Left lung (tissue), 10 donors: ENCODE measurements around the gene ZSCAN31. TPM values are rescaled to one million over a fixed set of nuclear protein-coding genes. Genes with fewer than 3 reads are reported as not detected.

Source experiments
- ATAC-seq: fragments of 200-7000 bp; cut with Tn5 transposase; one replicate; pipeline ENCODE4 v1.9.1; 2020; ENCODE audit warnings: moderate library complexity
- DNase-seq, 4 donors: peaks; one replicate each; pipeline ENCODE4 v3.0.0-alpha.2; 2013 to 2020
- H3K27ac ChIP-seq, 2 donors: fragments of 200-600 bp; sonication (generic) in 1 of 2; one replicate each; pipeline versions ENCODE4 v1.5.0 to v1.8.0; 2020 to 2021
- H3K27me3 ChIP-seq, 2 donors: fragments of 200-600 bp; sonication (generic) in 1 of 2; one replicate each; pipeline versions ENCODE4 v1.5.0 to v1.8.0; 2020 to 2021
- H3K36me3 ChIP-seq, 2 donors: fragments of 200-600 bp; sonication (generic) in 1 of 2; one replicate each; pipeline versions ENCODE4 v1.5.0 to v1.8.0; 2020 to 2021
- H3K4me1 ChIP-seq, 2 donors: fragments of 200-600 bp; one replicate each; pipeline ENCODE4 v1.8.0; 2021
- H3K4me3 ChIP-seq, 2 donors: fragments of 200-600 bp; sonication (generic) in 1 of 2; one replicate each; pipeline versions ENCODE4 v1.5.0 to v1.8.0; 2020 to 2021; ENCODE audit warnings: mild to moderate bottlenecking in 1 of 2
- H3K9me3 ChIP-seq, 2 donors: fragments of 200-600 bp; sonication (generic) in 1 of 2; one replicate each; pipeline versions ENCODE4 v1.5.0 to v1.8.0; 2020 to 2021
- CTCF ChIP-seq, 2 donors: fragments of 200-600 bp; sonication (generic) in 1 of 2; IDR thresholded peaks; one replicate each; pipeline versions ENCODE4 v1.5.0 to v1.8.0; 2021; ENCODE audit warnings: antibody characterized with exemption in 2 of 2
- intact Hi-C, 2 donors: fragments of 100-400 bp; cut with DNase I; formaldehyde crosslinking; loops; one replicate each; pipeline versions ENCODE4 v1.11.2 to v1.14.2; 2022
- polyA plus RNA-seq, 6 donors: library from polyadenylated mRNA; unstranded; fragments of 120-200 nt; gene quantifications; one replicate each; pipeline ENCODE4 v1.2.1, GENCODE V29; 2013; ENCODE audit not compliant: insufficient read length in 6 of 6
- total RNA-seq, 2 donors: library from RNA; stranded (reverse); fragmentation: NEBNext Ultra II Directional; extraction: Animal tissue kit (Norgen Biotek cat#: 25700); gene quantifications; one replicate each; pipeline ENCODE4 v1.2.1, GENCODE V29; 2021
- donor health status: DM: no; HTN: yes; CAD: no.
- donor health status: DM: no; HTN: no; CAD: no.

Gene ZSCAN31
- total and polyA plus RNA-seq, 8 donors: 7.1 to 30.8 (median 10.9) TPM

DNA sequence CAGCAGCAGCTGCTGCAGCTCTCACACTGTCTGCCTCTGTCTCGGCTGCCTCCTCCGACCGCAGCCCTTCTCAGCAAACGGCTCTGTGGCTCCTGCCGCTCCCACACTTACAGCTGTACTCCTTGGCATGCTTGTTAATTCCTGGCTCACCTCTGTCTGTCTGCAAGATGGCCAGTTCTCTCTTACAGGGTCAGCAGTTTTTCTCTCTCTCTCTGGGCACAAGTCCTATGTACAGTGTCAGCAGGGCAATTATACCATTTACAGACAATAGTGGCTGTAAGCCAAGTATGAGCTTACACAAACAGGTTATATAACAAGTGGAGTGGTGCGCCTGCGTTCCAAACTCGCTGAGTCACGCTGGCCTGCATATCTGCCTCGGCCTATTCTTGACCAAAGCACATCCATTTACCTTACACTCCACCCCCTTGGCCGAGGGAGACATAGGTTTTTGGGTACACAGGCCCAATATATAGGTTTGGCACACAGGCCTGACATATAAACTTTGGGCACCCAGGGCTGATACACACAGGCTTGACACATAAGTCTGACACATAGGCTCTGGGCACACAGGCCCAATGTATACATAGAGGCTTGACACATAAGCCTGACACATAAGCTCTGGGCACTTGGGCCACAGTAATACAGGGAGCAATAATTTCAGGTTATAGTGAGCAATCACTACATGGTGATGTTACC is 18.2 kb upstream of the ZSCAN31 start:
- no peaks in the 10 kb centered on the region for H3K27me3 ChIP-seq
- H3K27ac ChIP-seq: peak overlapping the region; percentile 77 to 86
- no peak for TF ChIP-seq CTCF (IDR thresholded peaks at IDR 0.05)
- ATAC-seq: peak; percentile 26
- intact Hi-C loops: no loop called here
- no peaks in the 10 kb centered on the region for H3K36me3 ChIP-seq
- H3K4me1 ChIP-seq: peaks cover 12 to 44% of the 10 kb centered on the region in 2 donors
- DNase-seq: peak in 2 of 4 donors; percentile 64 to 74
- H3K9me3 ChIP-seq: no peaks in the 10 kb centered on the region
- no peak overlapping the region for H3K4me3 ChIP-seq

GRCh38 chr6:28353356-28353755 is 17.4 kb upstream of the ZSCAN31 start:
- no peaks in the 10 kb centered on the region for H3K9me3 ChIP-seq
- TF ChIP-seq CTCF (IDR thresholded peaks at IDR 0.05): no peak
- no peaks in the 10 kb centered on the region for H3K36me3 ChIP-seq
- intact Hi-C loops: no loop called here
- no peaks in the 10 kb centered on the region for H3K27me3 ChIP-seq
- no peak for ATAC-seq
- DNase-seq: no peak
- peaks cover 12 to 44% of the 10 kb centered on the region in 2 donors for H3K4me1 ChIP-seq
- peak overlapping the region; percentile 77 to 86 for H3K27ac ChIP-seq
- no peak overlapping the region for H3K4me3 ChIP-seq

DNA sequence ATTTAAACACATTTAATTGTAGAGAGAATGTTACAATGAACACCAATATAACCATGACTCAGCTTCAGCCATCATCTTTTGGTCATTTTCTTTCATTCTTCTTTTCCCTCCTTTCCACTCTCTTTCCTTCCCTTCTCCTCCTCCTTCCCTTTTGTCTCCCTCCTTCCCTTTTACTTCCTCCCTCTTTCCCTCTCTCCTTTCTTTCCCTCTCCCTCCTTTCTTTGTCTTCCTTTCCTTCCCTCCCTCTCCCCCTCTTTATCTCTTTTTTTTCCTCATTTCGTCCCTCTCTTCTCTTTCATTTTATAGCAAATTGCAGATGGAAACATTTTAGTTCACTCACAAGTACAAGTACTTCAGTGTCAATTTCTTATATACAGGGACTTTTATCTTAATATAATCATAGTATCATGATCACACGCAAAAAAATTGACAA is 15.6 kb upstream of the ZSCAN31 start:
- no peak overlapping the region for H3K27ac ChIP-seq
- H3K4me1 ChIP-seq: peaks cover 12 to 38% of the 10 kb centered on the region in 2 donors
- no peak overlapping the region for H3K4me3 ChIP-seq
- TF ChIP-seq CTCF (IDR thresholded peaks at IDR 0.05): no peak
- intact Hi-C loops: no loop called here
- peaks cover 0 to under 1% of the 10 kb centered on the region in 2 donors for H3K27me3 ChIP-seq
- H3K9me3 ChIP-seq: no peaks in the 10 kb centered on the region
- DNase-seq (no peak), ATAC-seq (no peak)
- H3K36me3 ChIP-seq: no peaks in the 10 kb centered on the region

DNA sequence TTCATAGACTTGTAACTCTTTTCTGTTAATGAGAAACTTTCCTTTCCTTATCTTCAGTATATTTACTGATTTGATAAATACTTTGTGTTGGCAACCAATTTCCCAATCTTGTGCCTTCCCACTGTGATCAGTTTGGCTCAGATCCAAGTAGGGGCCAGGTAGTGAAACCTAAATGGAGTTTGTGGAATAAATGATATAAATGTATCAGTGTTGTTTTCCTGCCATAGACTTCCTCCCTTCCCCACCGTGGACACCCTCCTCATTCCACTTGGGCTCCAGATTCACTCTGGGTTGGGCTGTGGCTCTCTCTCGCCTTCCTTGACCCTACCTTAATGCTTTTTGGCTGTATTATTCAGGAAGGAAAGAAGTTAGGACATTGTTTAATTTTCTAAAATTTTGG is 15.1 kb upstream of the ZSCAN31 start:
- H3K9me3 ChIP-seq: no peaks in the 10 kb centered on the region
- intact Hi-C loops: no loop called here
- peak overlapping the region in 1 of 2 donors; percentile 71 for H3K4me3 ChIP-seq
- peaks cover 0 to 3% of the 10 kb centered on the region in 2 donors for H3K27me3 ChIP-seq
- no peak for TF ChIP-seq CTCF (IDR thresholded peaks at IDR 0.05)
- no peaks in the 10 kb centered on the region for H3K36me3 ChIP-seq
- no peak for DNase-seq
- no peak for ATAC-seq
- H3K27ac ChIP-seq: no peak overlapping the region
- peaks cover 12 to 34% of the 10 kb centered on the region in 2 donors for H3K4me1 ChIP-seq

DNA sequence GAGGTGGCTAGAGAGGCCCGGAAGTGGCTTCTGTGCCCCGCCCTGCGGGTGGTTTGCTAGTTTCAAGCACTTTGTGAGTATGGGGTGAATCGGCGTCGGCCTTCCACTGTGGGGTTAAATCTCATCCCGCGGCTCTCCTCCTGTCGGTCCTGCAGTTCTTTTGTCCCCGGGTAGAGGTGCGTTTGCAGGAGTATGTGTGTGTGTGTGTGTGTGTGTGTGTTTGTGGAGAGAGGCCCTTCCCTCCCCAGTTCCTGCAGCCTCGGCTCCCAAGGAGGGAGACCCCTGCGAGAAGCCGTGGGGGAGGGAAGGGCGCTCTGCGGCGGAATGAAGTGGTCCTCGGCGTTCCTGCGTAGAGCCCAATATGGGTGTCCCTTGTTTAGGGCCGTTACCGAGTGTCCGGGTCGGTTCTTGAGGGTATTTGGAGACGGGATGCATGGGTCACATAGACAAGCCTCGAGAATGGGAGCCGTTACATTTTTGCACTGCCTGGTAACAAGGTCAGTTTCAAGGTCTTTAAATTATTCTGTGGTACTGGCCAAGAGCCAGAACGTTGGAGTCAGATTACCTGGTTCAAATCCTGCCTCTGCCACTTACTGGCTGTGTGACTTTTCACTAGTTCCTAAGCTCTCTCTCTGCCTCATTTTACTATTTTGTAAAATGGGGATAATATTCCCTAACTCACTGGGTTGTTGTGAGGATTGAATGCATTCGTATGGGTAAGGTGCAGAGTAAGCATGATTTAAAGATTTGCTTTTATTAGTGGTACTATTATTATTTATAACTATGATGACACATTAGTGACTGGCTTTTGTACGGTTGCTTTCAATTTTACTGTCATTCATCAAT is 14.2 kb upstream of the ZSCAN31 start, which contains the start of gene ZKSCAN3:
Gene ZKSCAN3, plus strand, starts transcription at position 56 of the 846 bp plus-strand sequence. CDS start 9,640 bp downstream, outside the sequence.
- Histone ChIP-seq H3K4me1 (peaks cover 8 to 28% of the 10 kb centered on the region in 2 donors), H3K4me3 (peak within 1 kb of the TSS; percentile 54 to 71), H3K27ac (peak within 1 kb of the TSS; percentile 74 to 81), H3K27me3 (peaks cover 0 to 8% of the 10 kb centered on the region in 2 donors), H3K36me3 (no peaks in the 10 kb centered on the region), H3K9me3 (no peaks in the 10 kb centered on the region)
- intact Hi-C loops: no loop called here
- DNase-seq (peak; percentile 70 to 96 (median 88)), ATAC-seq (peak; percentile 96)
- TF ChIP-seq CTCF (IDR thresholded peaks at IDR 0.05): no peak
